ENCODE measurements around the gene AFP. TPM values are rescaled to one million over a fixed set of nuclear protein-coding genes. Genes with fewer than 3 reads are reported as not detected.

Gene AFP
- total and polyA plus RNA-seq, 2 of the 13 experiments (the other 11 are each of a cell fraction or from before 2014, with no cell fraction given): 9,434 to 13,105 TPM

DNA sequence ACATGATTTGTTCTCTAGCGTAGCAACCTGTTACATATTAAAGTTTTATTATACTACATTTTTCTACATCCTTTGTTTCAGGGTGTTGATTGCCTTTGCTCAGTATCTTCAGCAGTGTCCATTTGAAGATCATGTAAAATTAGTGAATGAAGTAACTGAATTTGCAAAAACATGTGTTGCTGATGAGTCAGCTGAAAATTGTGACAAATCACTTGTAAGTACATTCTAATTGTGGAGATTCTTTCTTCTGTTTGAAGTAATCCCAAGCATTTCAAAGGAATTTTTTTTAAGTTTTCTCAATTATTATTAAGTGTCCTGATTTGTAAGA, 29.5 kb upstream of the AFP start (continued):
- TF ChIP-seq ZNF496 (CRISPR knock-in tag; IDR thresholded peaks at IDR 0.05; ENCODE audit: insufficient replicate concordance) (no peak), MTF1 (CRISPR knock-in tag; IDR thresholded peaks at IDR 0.05) (0 out of 2 replicates have a peak, but pooled peaks have one; percentile 59), MBD4 (IDR thresholded peaks at IDR 0.05; ENCODE audit: borderline replicate concordance, low read length) (peak; percentile 75), ZNF296 (CRISPR knock-in tag; conservative IDR thresholded peaks at IDR 0.05) (no peak), FOXA1 (IDR thresholded peaks at IDR 0.05) (no peak), FOXA1 (CRISPR knock-in tag; IDR thresholded peaks at IDR 0.05) (no peak), MAFK (conservative IDR thresholded peaks at IDR 0.05 in 1 of 2, IDR thresholded peaks at IDR 0.05 in 1 of 2; ENCODE audit: low read length in 2 of 2) (peak; percentile 93 to 94), BCL6 (CRISPR knock-in tag; IDR thresholded peaks at IDR 0.05) (no peak), SSRP1 (CRISPR knock-in tag; IDR thresholded peaks at IDR 0.05) (no peak), ZNF724P (CRISPR knock-in tag; IDR thresholded peaks at IDR 0.05; ENCODE audit: borderline replicate concordance) (no peak), HOXA7 (CRISPR knock-in tag; IDR thresholded peaks at IDR 0.05) (no peak), GPN1 (CRISPR knock-in tag; IDR thresholded peaks at IDR 0.05; ENCODE audit: borderline replicate concordance) (no peak), MIER2 (CRISPR knock-in tag; IDR thresholded peaks at IDR 0.05) (no peak), ZNF891 (CRISPR knock-in tag; IDR thresholded peaks at IDR 0.05) (no peak), ARNTL (CRISPR knock-in tag; IDR thresholded peaks at IDR 0.05) (no peak), PHF21A (CRISPR knock-in tag; IDR thresholded peaks at IDR 0.05) (no peak)
- TF ChIP-seq, protein P1, sequence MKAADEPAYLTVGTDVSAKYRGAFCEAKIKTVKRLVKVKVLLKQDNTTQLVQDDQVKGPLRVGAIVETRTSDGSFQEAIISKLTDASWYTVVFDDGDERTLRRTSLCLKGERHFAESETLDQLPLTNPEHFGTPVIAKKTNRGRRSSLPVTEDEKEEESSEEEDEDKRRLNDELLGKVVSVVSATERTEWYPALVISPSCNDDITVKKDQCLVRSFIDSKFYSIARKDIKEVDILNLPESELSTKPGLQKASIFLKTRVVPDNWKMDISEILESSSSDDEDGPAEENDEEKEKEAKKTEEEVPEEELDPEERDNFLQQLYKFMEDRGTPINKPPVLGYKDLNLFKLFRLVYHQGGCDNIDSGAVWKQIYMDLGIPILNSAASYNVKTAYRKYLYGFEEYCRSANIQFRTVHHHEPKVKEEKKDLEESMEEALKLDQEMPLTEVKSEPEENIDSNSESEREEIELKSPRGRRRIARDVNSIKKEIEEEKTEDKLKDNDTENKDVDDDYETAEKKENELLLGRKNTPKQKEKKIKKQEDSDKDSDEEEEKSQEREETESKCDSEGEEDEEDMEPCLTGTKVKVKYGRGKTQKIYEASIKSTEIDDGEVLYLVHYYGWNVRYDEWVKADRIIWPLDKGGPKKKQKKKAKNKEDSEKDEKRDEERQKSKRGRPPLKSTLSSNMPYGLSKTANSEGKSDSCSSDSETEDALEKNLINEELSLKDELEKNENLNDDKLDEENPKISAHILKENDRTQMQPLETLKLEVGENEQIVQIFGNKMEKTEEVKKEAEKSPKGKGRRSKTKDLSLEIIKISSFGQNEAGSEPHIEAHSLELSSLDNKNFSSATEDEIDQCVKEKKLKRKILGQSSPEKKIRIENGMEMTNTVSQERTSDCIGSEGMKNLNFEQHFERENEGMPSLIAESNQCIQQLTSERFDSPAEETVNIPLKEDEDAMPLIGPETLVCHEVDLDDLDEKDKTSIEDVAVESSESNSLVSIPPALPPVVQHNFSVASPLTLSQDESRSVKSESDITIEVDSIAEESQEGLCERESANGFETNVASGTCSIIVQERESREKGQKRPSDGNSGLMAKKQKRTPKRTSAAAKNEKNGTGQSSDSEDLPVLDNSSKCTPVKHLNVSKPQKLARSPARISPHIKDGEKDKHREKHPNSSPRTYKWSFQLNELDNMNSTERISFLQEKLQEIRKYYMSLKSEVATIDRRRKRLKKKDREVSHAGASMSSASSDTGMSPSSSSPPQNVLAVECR (CRISPR knock-in tag; IDR thresholded peaks at IDR 0.05; ENCODE audit: borderline replicate concordance): no peak
- TF ChIP-seq, protein P2, sequence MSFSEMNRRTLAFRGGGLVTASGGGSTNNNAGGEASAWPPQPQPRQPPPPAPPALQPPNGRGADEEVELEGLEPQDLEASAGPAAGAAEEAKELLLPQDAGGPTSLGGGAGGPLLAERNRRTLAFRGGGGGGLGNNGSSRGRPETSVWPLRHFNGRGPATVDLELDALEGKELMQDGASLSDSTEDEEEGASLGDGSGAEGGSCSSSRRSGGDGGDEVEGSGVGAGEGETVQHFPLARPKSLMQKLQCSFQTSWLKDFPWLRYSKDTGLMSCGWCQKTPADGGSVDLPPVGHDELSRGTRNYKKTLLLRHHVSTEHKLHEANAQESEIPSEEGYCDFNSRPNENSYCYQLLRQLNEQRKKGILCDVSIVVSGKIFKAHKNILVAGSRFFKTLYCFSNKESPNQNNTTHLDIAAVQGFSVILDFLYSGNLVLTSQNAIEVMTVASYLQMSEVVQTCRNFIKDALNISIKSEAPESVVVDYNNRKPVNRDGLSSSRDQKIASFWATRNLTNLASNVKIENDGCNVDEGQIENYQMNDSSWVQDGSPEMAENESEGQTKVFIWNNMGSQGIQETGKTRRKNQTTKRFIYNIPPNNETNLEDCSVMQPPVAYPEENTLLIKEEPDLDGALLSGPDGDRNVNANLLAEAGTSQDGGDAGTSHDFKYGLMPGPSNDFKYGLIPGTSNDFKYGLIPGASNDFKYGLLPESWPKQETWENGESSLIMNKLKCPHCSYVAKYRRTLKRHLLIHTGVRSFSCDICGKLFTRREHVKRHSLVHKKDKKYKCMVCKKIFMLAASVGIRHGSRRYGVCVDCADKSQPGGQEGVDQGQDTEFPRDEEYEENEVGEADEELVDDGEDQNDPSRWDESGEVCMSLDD (CRISPR knock-in tag; IDR thresholded peaks at IDR 0.05; ENCODE audit: borderline replicate concordance): 0 out of 2 replicates have a peak, but pooled peaks have one; percentile 9
- TF ChIP-seq, protein P3, sequence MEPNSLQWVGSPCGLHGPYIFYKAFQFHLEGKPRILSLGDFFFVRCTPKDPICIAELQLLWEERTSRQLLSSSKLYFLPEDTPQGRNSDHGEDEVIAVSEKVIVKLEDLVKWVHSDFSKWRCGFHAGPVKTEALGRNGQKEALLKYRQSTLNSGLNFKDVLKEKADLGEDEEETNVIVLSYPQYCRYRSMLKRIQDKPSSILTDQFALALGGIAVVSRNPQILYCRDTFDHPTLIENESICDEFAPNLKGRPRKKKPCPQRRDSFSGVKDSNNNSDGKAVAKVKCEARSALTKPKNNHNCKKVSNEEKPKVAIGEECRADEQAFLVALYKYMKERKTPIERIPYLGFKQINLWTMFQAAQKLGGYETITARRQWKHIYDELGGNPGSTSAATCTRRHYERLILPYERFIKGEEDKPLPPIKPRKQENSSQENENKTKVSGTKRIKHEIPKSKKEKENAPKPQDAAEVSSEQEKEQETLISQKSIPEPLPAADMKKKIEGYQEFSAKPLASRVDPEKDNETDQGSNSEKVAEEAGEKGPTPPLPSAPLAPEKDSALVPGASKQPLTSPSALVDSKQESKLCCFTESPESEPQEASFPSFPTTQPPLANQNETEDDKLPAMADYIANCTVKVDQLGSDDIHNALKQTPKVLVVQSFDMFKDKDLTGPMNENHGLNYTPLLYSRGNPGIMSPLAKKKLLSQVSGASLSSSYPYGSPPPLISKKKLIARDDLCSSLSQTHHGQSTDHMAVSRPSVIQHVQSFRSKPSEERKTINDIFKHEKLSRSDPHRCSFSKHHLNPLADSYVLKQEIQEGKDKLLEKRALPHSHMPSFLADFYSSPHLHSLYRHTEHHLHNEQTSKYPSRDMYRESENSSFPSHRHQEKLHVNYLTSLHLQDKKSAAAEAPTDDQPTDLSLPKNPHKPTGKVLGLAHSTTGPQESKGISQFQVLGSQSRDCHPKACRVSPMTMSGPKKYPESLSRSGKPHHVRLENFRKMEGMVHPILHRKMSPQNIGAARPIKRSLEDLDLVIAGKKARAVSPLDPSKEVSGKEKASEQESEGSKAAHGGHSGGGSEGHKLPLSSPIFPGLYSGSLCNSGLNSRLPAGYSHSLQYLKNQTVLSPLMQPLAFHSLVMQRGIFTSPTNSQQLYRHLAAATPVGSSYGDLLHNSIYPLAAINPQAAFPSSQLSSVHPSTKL (CRISPR knock-in tag; IDR thresholded peaks at IDR 0.05): no peak
- TF ChIP-seq, protein P4, sequence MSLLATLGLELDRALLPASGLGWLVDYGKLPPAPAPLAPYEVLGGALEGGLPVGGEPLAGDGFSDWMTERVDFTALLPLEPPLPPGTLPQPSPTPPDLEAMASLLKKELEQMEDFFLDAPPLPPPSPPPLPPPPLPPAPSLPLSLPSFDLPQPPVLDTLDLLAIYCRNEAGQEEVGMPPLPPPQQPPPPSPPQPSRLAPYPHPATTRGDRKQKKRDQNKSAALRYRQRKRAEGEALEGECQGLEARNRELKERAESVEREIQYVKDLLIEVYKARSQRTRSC (CRISPR knock-in tag; IDR thresholded peaks at IDR 0.05; ENCODE audit: low read depth): no peak
